PC-3 (cell line): ENCODE data around the gene DLG2.

Source experiments
- EZH2phosphoT487 ChIP-seq: fragments of 300-600 bp; sonication (generic); IDR thresholded peaks from 2 replicates; pipeline ENCODE4 v1.6.1; 2018; ENCODE audit warnings: mild to moderate bottlenecking, antibody characterized with exemption, low read length, borderline replicate concordance
- TF ChIP-seq, protein P1 (sequence below): fragments of 300-600 bp; sonication (generic); conservative IDR thresholded peaks from 2 replicates; pipeline ENCODE4 v1.5.1; 2017; ENCODE audit warnings: antibody characterized with exemption, low read depth, mild to moderate bottlenecking, low read length

DNA sequence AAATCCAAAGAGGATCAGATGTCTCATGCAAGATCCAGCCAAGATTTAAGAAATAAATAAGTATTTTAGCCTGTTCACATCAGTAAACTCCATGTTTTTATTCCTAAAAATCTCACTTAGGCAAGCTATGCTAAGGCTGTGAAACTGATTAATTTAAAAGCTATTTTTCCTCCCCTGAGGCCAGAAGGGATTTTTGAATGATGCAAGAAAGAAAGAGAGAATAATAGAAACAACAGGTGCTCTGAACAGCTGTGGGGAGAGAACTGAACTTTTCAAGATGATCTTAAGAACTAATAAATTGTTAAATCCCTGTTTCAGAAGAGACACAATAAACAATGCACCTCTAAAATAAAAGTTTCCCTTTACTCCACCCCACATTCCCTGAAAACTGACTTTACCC, 241.6 kb downstream of the DLG2 start:
- TF ChIP-seq, protein P1, sequence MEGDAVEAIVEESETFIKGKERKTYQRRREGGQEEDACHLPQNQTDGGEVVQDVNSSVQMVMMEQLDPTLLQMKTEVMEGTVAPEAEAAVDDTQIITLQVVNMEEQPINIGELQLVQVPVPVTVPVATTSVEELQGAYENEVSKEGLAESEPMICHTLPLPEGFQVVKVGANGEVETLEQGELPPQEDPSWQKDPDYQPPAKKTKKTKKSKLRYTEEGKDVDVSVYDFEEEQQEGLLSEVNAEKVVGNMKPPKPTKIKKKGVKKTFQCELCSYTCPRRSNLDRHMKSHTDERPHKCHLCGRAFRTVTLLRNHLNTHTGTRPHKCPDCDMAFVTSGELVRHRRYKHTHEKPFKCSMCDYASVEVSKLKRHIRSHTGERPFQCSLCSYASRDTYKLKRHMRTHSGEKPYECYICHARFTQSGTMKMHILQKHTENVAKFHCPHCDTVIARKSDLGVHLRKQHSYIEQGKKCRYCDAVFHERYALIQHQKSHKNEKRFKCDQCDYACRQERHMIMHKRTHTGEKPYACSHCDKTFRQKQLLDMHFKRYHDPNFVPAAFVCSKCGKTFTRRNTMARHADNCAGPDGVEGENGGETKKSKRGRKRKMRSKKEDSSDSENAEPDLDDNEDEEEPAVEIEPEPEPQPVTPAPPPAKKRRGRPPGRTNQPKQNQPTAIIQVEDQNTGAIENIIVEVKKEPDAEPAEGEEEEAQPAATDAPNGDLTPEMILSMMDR = no peak
- TF ChIP-seq EZH2phosphoT487 = no peak
